NT2/D1 (cell line): ENCODE results near the gene SNIP1.
"Not testable (repeated sequence)": the region's sequence is repeated elsewhere in the genome, so short reads cannot be mapped to it uniquely, and the experiment has no call there.

Experiments
- DNase-seq: peaks from one replicate; pipeline ENCODE4 v3.0.0-alpha.2; 2011; ENCODE audit warnings: low read depth, low spot score
- H3K27me3 ChIP-seq: 2 replicates; pipeline ENCODE4 v1.6.0; 2011; ENCODE audit warnings: mild to moderate bottlenecking; ENCODE audit not compliant: insufficient read length, insufficient read depth
- H3K36me3 ChIP-seq: 2 replicates; pipeline ENCODE4 v1.6.1; 2011; ENCODE audit warnings: mild to moderate bottlenecking, low read length, mixed read lengths; ENCODE audit not compliant: insufficient read depth, insufficient read length
- H3K4me1 ChIP-seq: 2 replicates; pipeline ENCODE4 v1.5.1; 2011; ENCODE audit not compliant: insufficient read depth, insufficient read length
- H3K4me3 ChIP-seq: 2 replicates; pipeline ENCODE4 v1.5.1; 2011; ENCODE audit warnings: low read depth; ENCODE audit not compliant: insufficient read length
- H3K9ac ChIP-seq: 2 replicates; pipeline ENCODE4 v1.6.0; 2011; ENCODE audit warnings: low read depth; ENCODE audit not compliant: insufficient read length
- H3K9me3 ChIP-seq: 2 replicates; pipeline ENCODE4 v1.5.1; 2011; ENCODE audit warnings: mild to moderate bottlenecking, low read length; ENCODE audit not compliant: insufficient read depth
- SUZ12 ChIP-seq: IDR thresholded peaks from 2 replicates; pipeline ENCODE4 v1.6.1; 2011; ENCODE audit not compliant: insufficient read length, insufficient read depth; ENCODE audit errors: extremely low read depth
- YY1 ChIP-seq: IDR thresholded peaks from 2 replicates; pipeline ENCODE4 v1.6.1; 2011; ENCODE audit not compliant: insufficient read length, insufficient read depth
- ZNF274 ChIP-seq: IDR thresholded peaks from 2 replicates; pipeline ENCODE4 v1.6.1; 2011; ENCODE audit warnings: mild to moderate bottlenecking, low read depth, low read length

The SNIP1 gene

GRCh38 chr1:37537378-37537777, 16.7 kb downstream of the SNIP1 start:
- Histone ChIP-seq H3K9me3 (no peaks in the 10 kb centered on the region), H3K36me3 (peaks cover 69% of the 10 kb centered on the region)
- DNase-seq, result no peak

GRCh38 chr1:37533317-37534093, 20.6 kb downstream of the SNIP1 start:
- Histone ChIP-seq H3K27me3 (no peaks in the 10 kb centered on the region), H3K9ac (no peak overlapping the region), H3K36me3 (peaks cover 36% of the 10 kb centered on the region), H3K4me1 (peaks cover 4% of the 10 kb centered on the region), H3K4me3 (no peak overlapping the region), H3K9me3 (no peaks in the 10 kb centered on the region)
- no peak for TF ChIP-seq ZNF274
- no peak for DNase-seq

More at GRCh38 chr1:37537378-37537777, 16.7 kb downstream of the SNIP1 start:
- Histone ChIP-seq H3K9ac (no peak overlapping the region), H3K4me1 (peaks cover 4% of the 10 kb centered on the region), H3K4me3 (no peak overlapping the region), H3K27me3 (no peaks in the 10 kb centered on the region)
- TF ChIP-seq ZNF274, result no peak
- TF ChIP-seq SUZ12, result no peak
- TF ChIP-seq YY1, result no peak

GRCh38 chr1:37532418-37533156, 21.5 kb downstream of the SNIP1 start:
- not testable (repeated sequence) for H3K4me3 ChIP-seq, H3K9me3 ChIP-seq, H3K27me3 ChIP-seq, H3K9ac ChIP-seq, H3K4me1 ChIP-seq, DNase-seq
- peaks cover 28% of the 10 kb centered on the region for H3K36me3 ChIP-seq

- not testable (repeated sequence) for H3K36me3 ChIP-seq, DNase-seq, H3K4me1 ChIP-seq, H3K27me3 ChIP-seq, H3K4me3 ChIP-seq, H3K9me3 ChIP-seq, H3K9ac ChIP-seq
These were observed 24.2 kb downstream of the SNIP1 start for GRCh38 chr1:37529888-37530287.

- TF ChIP-seq ZNF274 (no peak), SUZ12 (no peak), YY1 (no peak)
- Histone ChIP-seq H3K4me1 (no peaks in the 10 kb centered on the region), H3K4me3 (no peak overlapping the region), H3K9me3 (no peaks in the 10 kb centered on the region; the same call in 1 of the 2 replicates), H3K36me3 (no peaks in the 10 kb centered on the region), H3K9ac (no peak overlapping the region), H3K27me3 (peaks cover 2% of the 10 kb centered on the region)
- DNase-seq, result no peak
These were observed 34.5 kb downstream of the SNIP1 start for GRCh38 chr1:37519613-37520012.

GRCh38 chr1:37518929-37519328, 35.2 kb downstream of the SNIP1 start:
- not testable (repeated sequence) for H3K27me3 ChIP-seq, H3K4me1 ChIP-seq, H3K36me3 ChIP-seq, DNase-seq, H3K9me3 ChIP-seq, H3K9ac ChIP-seq, H3K4me3 ChIP-seq

GRCh38 chr1:37518241-37518640, 35.9 kb downstream of the SNIP1 start:
- not testable (repeated sequence) for H3K4me3 ChIP-seq, DNase-seq, H3K4me1 ChIP-seq, H3K9ac ChIP-seq, H3K36me3 ChIP-seq, H3K27me3 ChIP-seq, H3K9me3 ChIP-seq

GRCh38 chr1:37517569-37517968, 36.5 kb downstream of the SNIP1 start:
- no peak overlapping the region for H3K4me3 ChIP-seq
- no peaks in the 10 kb centered on the region for H3K4me1 ChIP-seq
- TF ChIP-seq YY1, result no peak
- no peak overlapping the region for H3K9ac ChIP-seq
- DNase-seq, result no peak
- H3K27me3 ChIP-seq, result peaks cover 2% of the 10 kb centered on the region
- H3K36me3 ChIP-seq, result peaks cover 9% of the 10 kb centered on the region
- no peaks in the 10 kb centered on the region; the same call in 1 of the 2 replicates for H3K9me3 ChIP-seq
